Measurements from ENCODE around the gene GFOD2.

- no peak for TF ChIP-seq CTCF (IDR thresholded peaks at IDR 0.05; ENCODE audit: low read depth, low read length)
- no peak for TF ChIP-seq POLR2A (IDR thresholded peaks at IDR 0.05; ENCODE audit: extremely low read depth, insufficient read length)
- TF ChIP-seq MYC (IDR thresholded peaks at IDR 0.05; ENCODE audit: low read depth, low read length) = no peak
- no peak for TF ChIP-seq MAX (IDR thresholded peaks at IDR 0.05; ENCODE audit: low read depth, low read length)
Observed at GRCh38 chr16:67746846-67747245, 27.7 kb upstream of the GFOD2 start.
